Retinal pigment epithelial cell (primary cell): ENCODE results near the gene SCUBE1.
A peak's percentile ranks its signal among the peaks of the same experiment; 100 is the strongest.

Source experiments
- DNase-seq: peaks from one replicate; pipeline ENCODE4 v3.0.0-alpha.2; 2010; ENCODE audit warnings: low read depth
- H3K4me3 ChIP-seq: 2 replicates; pipeline ENCODE4 v1.5.1; 2011; ENCODE audit warnings: mild to moderate bottlenecking, low read length, control low read depth, moderate library complexity
- CTCF ChIP-seq: conservative IDR thresholded peaks from 2 replicates; pipeline ENCODE4 v1.5.1; 2011; ENCODE audit warnings: low read depth, low read length, control low read depth, inconsistent platforms

Gene SCUBE1

DNA sequence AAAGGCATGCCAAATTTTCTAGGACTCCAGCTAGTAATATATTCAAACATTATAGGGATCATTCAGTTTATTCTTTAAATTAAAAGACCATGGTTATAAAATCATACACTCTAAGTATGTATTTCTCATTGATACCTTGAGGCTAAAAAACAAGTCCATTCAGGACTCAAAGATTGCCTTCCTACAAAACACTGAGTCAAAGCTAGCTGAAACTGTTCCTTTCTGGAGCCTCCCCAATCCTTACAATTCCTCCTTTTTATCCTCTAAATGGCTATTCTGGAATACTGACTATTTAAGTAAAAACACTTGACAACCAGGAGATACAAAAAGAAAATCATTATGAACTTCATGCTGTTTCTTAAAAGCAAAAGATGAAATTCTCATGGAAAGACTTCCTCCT lies 151.3 kb downstream of the SCUBE1 start:
- no peak overlapping the region for H3K4me3 ChIP-seq
- TF ChIP-seq CTCF = no peak
- no peak for DNase-seq

GRCh38 chr22:43188829-43189545 lies 154.2 kb downstream of the SCUBE1 start:
- no peak for DNase-seq
- TF ChIP-seq CTCF = no peak
- H3K4me3 ChIP-seq = no peak overlapping the region

GRCh38 chr22:43187171-43188099 lies 155.7 kb downstream of the SCUBE1 start:
- TF ChIP-seq CTCF = peak; percentile 46

GRCh38 chr22:43186272-43187170 lies 156.7 kb downstream of the SCUBE1 start, which contains the start of gene TTLL12:
TTLL12 (minus strand) TSS chr22:43187134; CDS start chr22:43187069, 65 bp downstream.
- TF ChIP-seq CTCF = no peak
- peak within 1 kb of the TSS; percentile 74 for H3K4me3 ChIP-seq
- no peak for DNase-seq

More at GRCh38 chr22:43187171-43188099, 155.7 kb downstream of the SCUBE1 start:
- peak; percentile 72 for DNase-seq
- H3K4me3 ChIP-seq = peak overlapping the region; percentile 61

DNA sequence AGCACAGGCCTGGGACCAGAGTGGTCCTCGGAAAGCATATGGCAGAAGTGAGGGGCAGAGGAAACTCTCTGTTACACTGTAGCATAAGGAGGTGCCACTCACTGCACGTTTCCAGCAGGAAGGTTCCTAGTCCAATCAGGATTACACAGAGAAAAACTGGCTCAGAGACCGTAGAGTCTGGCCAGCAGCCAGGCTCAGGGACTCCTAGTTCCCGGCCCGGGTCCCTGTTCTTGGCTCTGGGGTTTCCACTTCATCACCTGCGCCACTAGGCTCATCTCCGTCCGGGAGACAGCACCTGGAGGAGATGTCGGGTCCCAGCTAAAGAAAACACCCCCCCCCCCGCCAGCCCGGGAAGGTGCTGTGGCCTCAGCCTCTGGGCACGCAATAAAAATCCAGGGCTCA lies 157.3 kb downstream of the SCUBE1 start:
- DNase-seq = no peak
- H3K4me3 ChIP-seq = peak overlapping the region; percentile 74
- no peak for TF ChIP-seq CTCF

GRCh38 chr22:43183496-43184277 lies 159.5 kb downstream of the SCUBE1 start:
- DNase-seq = peak; percentile 69
- no peak for TF ChIP-seq CTCF
- no peak overlapping the region for H3K4me3 ChIP-seq
